ENCODE results near the gene TSPAN6. TPM values are rescaled to one million over a fixed set of nuclear protein-coding genes. Genes with fewer than 3 reads are reported as not detected.

The TSPAN6 gene
- total and polyA plus RNA-seq, 9 of the 15 experiments (the other 6 are each of a cell fraction or from before 2014, with no cell fraction given) = 0.04 to 0.68 (median 0.11) TPM; not detected in 6

DNA sequence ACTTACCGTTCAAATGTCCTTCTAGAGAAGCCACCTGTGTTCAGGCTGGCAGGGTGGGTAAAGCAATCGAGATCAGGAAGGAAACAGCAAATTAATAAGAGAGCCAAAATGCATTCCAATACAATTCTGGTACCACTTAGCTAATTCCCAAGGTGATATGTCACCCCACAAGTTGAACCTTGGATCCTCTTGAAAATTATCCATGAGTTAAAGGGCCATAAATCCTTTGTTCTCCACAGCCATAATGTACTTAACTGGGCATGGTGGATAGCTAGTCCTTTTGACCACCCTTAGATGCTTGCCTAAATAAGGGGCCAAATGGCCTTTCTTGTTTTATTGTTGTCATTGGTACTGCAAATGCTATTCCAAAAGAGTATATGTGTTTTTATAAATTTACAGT, 49.9 kb downstream of the TSPAN6 start:
- Histone ChIP-seq H4K20me1 (replicated peaks; ENCODE audit: control insufficient read depth, insufficient read depth, low read length) (no peaks in the 10 kb centered on the region), H3K9ac (ENCODE audit: insufficient read depth in 1 of 2, low read depth in 2 of 2, low read length in 2 of 2) (no peak overlapping the region), H3K27me3 (ENCODE audit: control insufficient read depth in 2 of 2, insufficient read depth in 2 of 2, low read length in 2 of 2) (no peaks in the 10 kb centered on the region), H3K4me1 (replicated peaks in 1 of 2; ENCODE audit: control insufficient read depth in 2 of 2, insufficient read depth in 2 of 2, low read length in 2 of 2) (no peaks in the 10 kb centered on the region), H3K36me3 (ENCODE audit: control insufficient read depth, insufficient read depth, low read length) (no peaks in the 10 kb centered on the region), H3K79me2 (ENCODE audit: control insufficient read depth, insufficient read depth, low read length) (no peaks in the 10 kb centered on the region), H2AFZ (ENCODE audit: low read depth, low read length) (no peak overlapping the region), H3K9me3 (replicated peaks; ENCODE audit: control insufficient read depth, insufficient read depth, low read depth, low read length) (no peaks in the 10 kb centered on the region), H3K9me1 (ENCODE audit: control insufficient read depth, insufficient read depth, low read length) (no peaks in the 10 kb centered on the region), H3K27ac (ENCODE audit: extremely low read depth, low read depth, low read length) (no peak overlapping the region), H3K4me3 (no peak overlapping the region), H3K4me2 (ENCODE audit: insufficient read depth, low read length) (no peak overlapping the region)
- ChIA-PET CTCF (ENCODE audit: low intra/inter-chr PET ratio) (no interaction called here), POLR2A (no interaction called here)
- no peak for ATAC-seq
- DNase-seq (ENCODE audit: extremely low read depth in 1 of 4, low spot score in 3 of 4) = no peak
- no TSS peak for BruUV-seq (replicated peaks)
- no peak for TF ChIP-seq ZNF717 (CRISPR knock-in tag; IDR thresholded peaks at IDR 0.05)
- TF ChIP-seq, protein P1, sequence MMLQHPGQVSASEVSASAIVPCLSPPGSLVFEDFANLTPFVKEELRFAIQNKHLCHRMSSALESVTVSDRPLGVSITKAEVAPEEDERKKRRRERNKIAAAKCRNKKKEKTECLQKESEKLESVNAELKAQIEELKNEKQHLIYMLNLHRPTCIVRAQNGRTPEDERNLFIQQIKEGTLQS (IDR thresholded peaks at IDR 0.05) = no peak
- TF ChIP-seq, protein P1 (CRISPR knock-in tag; conservative IDR thresholded peaks at IDR 0.05) = no peak
- no peak for TF ChIP-seq ZFP1 (CRISPR knock-in tag; IDR thresholded peaks at IDR 0.05)
- no peak for TF ChIP-seq ZNF384 (IDR thresholded peaks at IDR 0.05; ENCODE audit: low read depth, low read length)
- TF ChIP-seq, protein P2, sequence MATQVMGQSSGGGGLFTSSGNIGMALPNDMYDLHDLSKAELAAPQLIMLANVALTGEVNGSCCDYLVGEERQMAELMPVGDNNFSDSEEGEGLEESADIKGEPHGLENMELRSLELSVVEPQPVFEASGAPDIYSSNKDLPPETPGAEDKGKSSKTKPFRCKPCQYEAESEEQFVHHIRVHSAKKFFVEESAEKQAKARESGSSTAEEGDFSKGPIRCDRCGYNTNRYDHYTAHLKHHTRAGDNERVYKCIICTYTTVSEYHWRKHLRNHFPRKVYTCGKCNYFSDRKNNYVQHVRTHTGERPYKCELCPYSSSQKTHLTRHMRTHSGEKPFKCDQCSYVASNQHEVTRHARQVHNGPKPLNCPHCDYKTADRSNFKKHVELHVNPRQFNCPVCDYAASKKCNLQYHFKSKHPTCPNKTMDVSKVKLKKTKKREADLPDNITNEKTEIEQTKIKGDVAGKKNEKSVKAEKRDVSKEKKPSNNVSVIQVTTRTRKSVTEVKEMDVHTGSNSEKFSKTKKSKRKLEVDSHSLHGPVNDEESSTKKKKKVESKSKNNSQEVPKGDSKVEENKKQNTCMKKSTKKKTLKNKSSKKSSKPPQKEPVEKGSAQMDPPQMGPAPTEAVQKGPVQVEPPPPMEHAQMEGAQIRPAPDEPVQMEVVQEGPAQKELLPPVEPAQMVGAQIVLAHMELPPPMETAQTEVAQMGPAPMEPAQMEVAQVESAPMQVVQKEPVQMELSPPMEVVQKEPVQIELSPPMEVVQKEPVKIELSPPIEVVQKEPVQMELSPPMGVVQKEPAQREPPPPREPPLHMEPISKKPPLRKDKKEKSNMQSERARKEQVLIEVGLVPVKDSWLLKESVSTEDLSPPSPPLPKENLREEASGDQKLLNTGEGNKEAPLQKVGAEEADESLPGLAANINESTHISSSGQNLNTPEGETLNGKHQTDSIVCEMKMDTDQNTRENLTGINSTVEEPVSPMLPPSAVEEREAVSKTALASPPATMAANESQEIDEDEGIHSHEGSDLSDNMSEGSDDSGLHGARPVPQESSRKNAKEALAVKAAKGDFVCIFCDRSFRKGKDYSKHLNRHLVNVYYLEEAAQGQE (IDR thresholded peaks at IDR 0.05; ENCODE audit: borderline replicate concordance) = no peak
- TF ChIP-seq, protein P2 (CRISPR knock-in tag; IDR thresholded peaks at IDR 0.05; ENCODE audit: low read depth) = no peak
- 0% methylated on average over 2 of the region's 2 CpGs for WGBS (ENCODE audit: insufficient coverage, low coverage, missing lambda C conversion rate)
- FAIRE-seq = no peak
- intact Hi-C loops (cut with micrococcal nuclease) (no loop called here), in situ Hi-C loops (cut with MboI) (no loop called here)
